ENCODE results near the gene HSF2BP.
"Not testable (repeated sequence)": the region's sequence is repeated elsewhere in the genome, so short reads cannot be mapped to it uniquely, and the experiment has no call there.

The HSF2BP gene

GRCh38 chr21:43619344-43619743 is 39.9 kb downstream of the HSF2BP start:
- no peak overlapping the region for H4K5ac ChIP-seq (ENCODE audit: low read length)
- no peak overlapping the region for H2BK15ac ChIP-seq (replicated peaks; ENCODE audit: low read depth)
- WGBS (ENCODE audit: extremely low coverage, insufficient coverage, low lambda C conversion rate): no CpG with 5 or more reads among the region's 4 CpGs
- H4K8ac ChIP-seq (ENCODE audit: low read depth, low read length): no peak overlapping the region
- no peak overlapping the region for H2BK120ac ChIP-seq (ENCODE audit: low read depth, low read length)
- H3K4me1 ChIP-seq (ENCODE audit: control insufficient read depth, low read depth, low read length): no peaks in the 10 kb centered on the region
- no peak overlapping the region for H3K4ac ChIP-seq (ENCODE audit: low read depth, low read length)
- no peak overlapping the region for H3K4me3 ChIP-seq (ENCODE audit: low read length)
- no peaks in the 10 kb centered on the region for H3K79me2 ChIP-seq (ENCODE audit: control insufficient read depth, insufficient read depth, low read length)
- H3K27ac ChIP-seq (ENCODE audit: low read depth, low read length): no peak overlapping the region
- H2AK5ac ChIP-seq (ENCODE audit: low read length): no peak overlapping the region
- no peak overlapping the region for H3K4me2 ChIP-seq (ENCODE audit: low read length)
- H3K23ac ChIP-seq (ENCODE audit: low read length): no peak overlapping the region
- H3K18ac ChIP-seq (ENCODE audit: low read length): no peak overlapping the region
- H3K9ac ChIP-seq (ENCODE audit: low read length): no peak overlapping the region
- no peak overlapping the region for H3K56ac ChIP-seq (ENCODE audit: low read length)
- no peak overlapping the region for H2BK5ac ChIP-seq (ENCODE audit: low read length)
- no peaks in the 10 kb centered on the region for H3K27me3 ChIP-seq (ENCODE audit: insufficient read depth, low read length, poor library complexity)
- no peaks in the 10 kb centered on the region for H3K36me3 ChIP-seq (ENCODE audit: control insufficient read depth, insufficient read depth, low read length)
- no peaks in the 10 kb centered on the region for H3K79me1 ChIP-seq (ENCODE audit: low read length)
- no peak for DNase-seq

DNA sequence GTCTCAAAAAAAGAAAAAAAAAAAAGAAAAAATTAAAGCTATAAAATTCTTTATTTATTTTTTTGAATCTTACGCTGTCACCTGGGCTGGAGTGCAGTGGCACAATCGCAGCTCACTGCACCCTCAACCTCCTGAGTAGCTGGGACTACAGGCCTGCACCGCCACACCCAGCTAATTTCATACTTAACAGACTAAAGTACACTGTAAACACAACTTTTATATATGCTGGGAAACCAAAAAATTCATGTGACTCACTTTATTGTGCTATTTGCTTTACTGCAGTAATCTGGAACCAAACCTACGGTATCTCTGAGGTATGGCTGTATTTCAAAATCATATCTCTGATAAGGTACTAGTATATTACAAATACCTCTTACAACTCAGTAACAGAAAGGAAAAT is 40.3 kb downstream of the HSF2BP start:
- Histone ChIP-seq H4K5ac (ENCODE audit: low read length) (no peak overlapping the region), H3K9ac (ENCODE audit: low read length) (no peak overlapping the region), H3K27me3 (ENCODE audit: insufficient read depth, low read length, poor library complexity) (no peaks in the 10 kb centered on the region), H3K4me3 (ENCODE audit: low read length) (no peak overlapping the region), H2AK5ac (ENCODE audit: low read length) (no peak overlapping the region), H3K79me2 (ENCODE audit: control insufficient read depth, insufficient read depth, low read length) (no peaks in the 10 kb centered on the region), H3K4ac (ENCODE audit: low read depth, low read length) (no peak overlapping the region), H2BK15ac (replicated peaks; ENCODE audit: low read depth) (no peak overlapping the region), H4K8ac (ENCODE audit: low read depth, low read length) (no peak overlapping the region), H2BK120ac (ENCODE audit: low read depth, low read length) (no peak overlapping the region), H2BK5ac (ENCODE audit: low read length) (no peak overlapping the region), H3K4me2 (ENCODE audit: low read length) (no peak overlapping the region), H3K18ac (ENCODE audit: low read length) (no peak overlapping the region), H3K79me1 (ENCODE audit: low read length) (no peaks in the 10 kb centered on the region), H3K27ac (ENCODE audit: low read depth, low read length) (no peak overlapping the region), H3K36me3 (ENCODE audit: control insufficient read depth, insufficient read depth, low read length) (no peaks in the 10 kb centered on the region), H3K23ac (ENCODE audit: low read length) (no peak overlapping the region), H3K56ac (ENCODE audit: low read length) (no peak overlapping the region), H3K4me1 (ENCODE audit: control insufficient read depth, low read depth, low read length) (no peaks in the 10 kb centered on the region)
- no CpG with 5 or more reads among the region's 4 CpGs for WGBS (ENCODE audit: extremely low coverage, insufficient coverage, low lambda C conversion rate)
- DNase-seq: no peak

GRCh38 chr21:43616861-43617260 is 42.4 kb downstream of the HSF2BP start:
- not testable (repeated sequence) for H2BK5ac ChIP-seq (ENCODE audit: low read length); H3K79me1 ChIP-seq (ENCODE audit: low read length); H4K5ac ChIP-seq (ENCODE audit: low read length); H3K4ac ChIP-seq (ENCODE audit: low read depth, low read length); H3K36me3 ChIP-seq (ENCODE audit: control insufficient read depth, insufficient read depth, low read length); H3K4me3 ChIP-seq (ENCODE audit: low read length); H2BK15ac ChIP-seq (replicated peaks; ENCODE audit: low read depth); H3K23ac ChIP-seq (ENCODE audit: low read length); DNase-seq; H2BK120ac ChIP-seq (ENCODE audit: low read depth, low read length); H3K56ac ChIP-seq (ENCODE audit: low read length); H2AK5ac ChIP-seq (ENCODE audit: low read length); H3K18ac ChIP-seq (ENCODE audit: low read length); H3K9ac ChIP-seq (ENCODE audit: low read length); H3K79me2 ChIP-seq (ENCODE audit: control insufficient read depth, insufficient read depth, low read length); H3K27ac ChIP-seq (ENCODE audit: low read depth, low read length); H3K4me1 ChIP-seq (ENCODE audit: control insufficient read depth, low read depth, low read length); H4K8ac ChIP-seq (ENCODE audit: low read depth, low read length); H3K27me3 ChIP-seq (ENCODE audit: insufficient read depth, low read length, poor library complexity); H3K4me2 ChIP-seq (ENCODE audit: low read length)
- no CpG with 5 or more reads among the region's 3 CpGs for WGBS (ENCODE audit: extremely low coverage, insufficient coverage, low lambda C conversion rate)

DNA sequence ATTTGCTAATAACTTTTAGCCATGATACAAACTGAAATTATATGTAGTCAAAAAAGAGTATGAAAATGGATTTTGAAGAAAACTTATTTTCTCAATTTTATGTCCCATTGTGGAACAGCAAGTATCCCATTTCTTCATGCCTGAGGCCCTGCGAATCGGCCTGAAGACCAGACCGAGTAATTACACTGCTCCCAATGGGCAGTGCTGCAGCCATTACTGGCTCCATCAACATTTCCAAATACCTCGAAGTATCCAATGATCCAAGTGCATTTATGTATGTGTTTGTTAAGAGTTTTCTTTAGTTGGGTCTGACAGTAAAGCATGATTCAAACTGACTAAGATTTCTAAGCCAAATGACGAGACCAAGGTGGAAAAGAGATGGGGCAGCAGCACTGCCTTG is 44.4 kb downstream of the HSF2BP start:
- H3K18ac ChIP-seq (ENCODE audit: low read length): no peak overlapping the region
- no peaks in the 10 kb centered on the region for H3K79me2 ChIP-seq (ENCODE audit: control insufficient read depth, insufficient read depth, low read length)
- no peak overlapping the region for H3K4ac ChIP-seq (ENCODE audit: low read depth, low read length)
- H3K4me3 ChIP-seq (ENCODE audit: low read length): no peak overlapping the region
- no peak overlapping the region for H2AK5ac ChIP-seq (ENCODE audit: low read length)
- no peaks in the 10 kb centered on the region for H3K36me3 ChIP-seq (ENCODE audit: control insufficient read depth, insufficient read depth, low read length)
- no peak overlapping the region for H3K27ac ChIP-seq (ENCODE audit: low read depth, low read length)
- H4K5ac ChIP-seq (ENCODE audit: low read length): no peak overlapping the region
- H4K8ac ChIP-seq (ENCODE audit: low read depth, low read length): no peak overlapping the region
- no peak overlapping the region for H3K4me2 ChIP-seq (ENCODE audit: low read length)
- DNase-seq: no peak
- no peaks in the 10 kb centered on the region for H3K79me1 ChIP-seq (ENCODE audit: low read length)
- H3K56ac ChIP-seq (ENCODE audit: low read length): no peak overlapping the region
- H3K27me3 ChIP-seq (ENCODE audit: insufficient read depth, low read length, poor library complexity): no peaks in the 10 kb centered on the region
- H3K23ac ChIP-seq (ENCODE audit: low read length): no peak overlapping the region
- H2BK5ac ChIP-seq (ENCODE audit: low read length): no peak overlapping the region
- no peak overlapping the region for H2BK15ac ChIP-seq (replicated peaks; ENCODE audit: low read depth)
- no peak overlapping the region for H3K9ac ChIP-seq (ENCODE audit: low read length)
- H2BK120ac ChIP-seq (ENCODE audit: low read depth, low read length): no peak overlapping the region
- WGBS (ENCODE audit: extremely low coverage, insufficient coverage, low lambda C conversion rate): no CpG with 5 or more reads among the region's 5 CpGs
- no peaks in the 10 kb centered on the region for H3K4me1 ChIP-seq (ENCODE audit: control insufficient read depth, low read depth, low read length)

DNA sequence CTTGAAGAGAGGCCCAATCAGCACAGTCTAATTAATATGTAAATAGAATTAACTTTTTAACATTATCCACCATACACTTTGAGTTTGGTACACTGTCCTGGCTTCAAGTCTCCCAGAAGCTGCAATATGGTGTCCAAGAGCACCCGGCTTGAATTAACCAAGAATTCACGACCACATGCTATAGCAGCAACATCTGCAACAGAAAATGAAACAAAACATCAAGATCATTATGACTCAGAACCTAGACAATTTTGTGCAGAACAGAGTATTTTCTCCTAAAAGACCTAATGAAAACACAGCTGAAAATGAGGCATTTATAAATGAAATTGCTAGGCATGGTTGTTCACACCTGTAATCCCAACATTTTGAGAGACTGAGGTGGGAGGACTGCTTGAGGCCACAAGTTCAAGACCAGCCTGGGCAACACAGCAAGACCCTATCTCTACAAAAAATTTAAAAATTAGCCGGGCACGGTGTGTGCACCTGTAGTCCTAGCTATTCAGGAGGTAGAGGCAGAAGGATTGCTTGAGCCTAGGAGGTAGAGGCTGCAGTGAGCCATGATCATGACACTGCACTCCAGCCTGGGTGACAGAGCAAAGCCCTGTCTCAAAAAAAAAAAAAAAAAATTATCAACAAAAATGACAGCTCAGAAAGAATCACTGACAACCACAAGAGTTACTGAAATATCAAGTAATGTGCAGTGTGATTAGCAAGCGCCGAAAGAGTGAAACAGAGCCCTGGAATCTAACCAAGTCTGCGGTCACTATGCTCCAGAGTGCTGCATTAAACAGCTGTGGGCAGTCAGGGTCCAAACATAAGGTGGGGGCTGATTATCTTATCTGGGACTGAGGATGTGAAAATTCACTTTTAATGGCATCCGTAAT is 45.3 kb downstream of the HSF2BP start:
- Histone ChIP-seq H3K23ac (ENCODE audit: low read length) (no peak overlapping the region), H3K18ac (ENCODE audit: low read length) (no peak overlapping the region), H2BK15ac (replicated peaks; ENCODE audit: low read depth) (no peak overlapping the region), H3K4ac (ENCODE audit: low read depth, low read length) (no peak overlapping the region), H3K36me3 (ENCODE audit: control insufficient read depth, insufficient read depth, low read length) (no peaks in the 10 kb centered on the region), H3K79me2 (ENCODE audit: control insufficient read depth, insufficient read depth, low read length) (no peaks in the 10 kb centered on the region), H3K4me1 (ENCODE audit: control insufficient read depth, low read depth, low read length) (no peaks in the 10 kb centered on the region), H2BK5ac (ENCODE audit: low read length) (no peak overlapping the region), H3K56ac (ENCODE audit: low read length) (no peak overlapping the region), H2AK5ac (ENCODE audit: low read length) (no peak overlapping the region), H3K4me3 (ENCODE audit: low read length) (no peak overlapping the region), H4K8ac (ENCODE audit: low read depth, low read length) (no peak overlapping the region), H3K4me2 (ENCODE audit: low read length) (no peak overlapping the region), H3K79me1 (ENCODE audit: low read length) (no peaks in the 10 kb centered on the region), H3K27ac (ENCODE audit: low read depth, low read length) (no peak overlapping the region), H3K9ac (ENCODE audit: low read length) (no peak overlapping the region), H2BK120ac (ENCODE audit: low read depth, low read length) (no peak overlapping the region), H4K5ac (ENCODE audit: low read length) (no peak overlapping the region), H3K27me3 (ENCODE audit: insufficient read depth, low read length, poor library complexity) (no peaks in the 10 kb centered on the region)
- no peak for DNase-seq
- WGBS (ENCODE audit: extremely low coverage, insufficient coverage, low lambda C conversion rate): no CpG with 5 or more reads among the region's 8 CpGs

Measured in mesendoderm (in vitro differentiated cells).